GM23338 (cell line): ENCODE results near the gene TJP1. TPM values are rescaled to one million over a fixed set of nuclear protein-coding genes. Genes with fewer than 3 reads are reported as not detected.

ENCODE experiments used
- ATAC-seq: fragments of 200-7000 bp; cut with Tn5 transposase; 3 replicates; pipeline ENCODE4 v1.9.1; 2020
- DNase-seq: peaks from one replicate; pipeline ENCODE4 v3.0.0-alpha.2; 2015; ENCODE audit warnings: low spot score
- H2AFZ ChIP-seq: fragments of 200-600 bp; sonication (generic); 2 replicates; pipeline ENCODE4 v1.8.0; 2016; ENCODE audit warnings: antibody characterized with exemption, mild to moderate bottlenecking, moderate library complexity
- H3F3A ChIP-seq: fragments of 200-600 bp; sonication (generic); replicated peaks from 2 replicates; pipeline ENCODE4 v1.8.0; 2017; ENCODE audit warnings: antibody characterized with exemption, mixed run types, low read depth
- H3K27ac ChIP-seq: fragments of 200-600 bp; sonication (generic); 2 replicates; pipeline ENCODE4 v1.6.1; 2016; ENCODE audit warnings: low read depth
- H3K27me3 ChIP-seq: fragments of 200-600 bp; sonication (generic); 2 replicates; pipeline ENCODE4 v1.8.0; 2016; ENCODE audit warnings: mild to moderate bottlenecking, mixed run types, moderate library complexity; ENCODE audit not compliant: insufficient read depth
- H3K36me3 ChIP-seq: fragments of 200-600 bp; sonication (generic); 2 replicates; pipeline ENCODE4 v1.8.0; 2016; ENCODE audit warnings: mild to moderate bottlenecking; ENCODE audit not compliant: insufficient read depth
- H3K4me1 ChIP-seq: fragments of 200-600 bp; sonication (generic); 2 replicates; pipeline ENCODE4 v1.8.0; 2016; ENCODE audit warnings: mild to moderate bottlenecking, moderate library complexity; ENCODE audit not compliant: insufficient read depth
- H3K4me2 ChIP-seq: fragments of 200-600 bp; sonication (generic); 2 replicates; pipeline ENCODE4 v1.7.1; 2017; ENCODE audit warnings: mixed run types
- H3K4me3 ChIP-seq: fragments of 200-600 bp; sonication (generic); 2 replicates; pipeline ENCODE4 v1.6.1; 2016; ENCODE audit warnings: mixed run types
- H3K79me2 ChIP-seq: fragments of 200-600 bp; sonication (generic); replicated peaks from 2 replicates; pipeline ENCODE4 v1.8.0; 2017; ENCODE audit warnings: mild to moderate bottlenecking; ENCODE audit not compliant: insufficient read depth
- H3K9me2 ChIP-seq: fragments of 200-600 bp; sonication (generic); 2 replicates; pipeline ENCODE4 v1.8.0; 2017; ENCODE audit not compliant: insufficient read depth
- H4K20me1 ChIP-seq: fragments of 200-600 bp; sonication (generic); replicated peaks from 2 replicates; pipeline ENCODE4 v1.8.0; 2017; ENCODE audit warnings: mild to moderate bottlenecking; ENCODE audit not compliant: insufficient read depth
- H3K27ac Mint-ChIP-seq: 2 replicates; pipeline ENCODE4 v1.8.0; 2020; ENCODE audit warnings: inconsistent platforms, mild to moderate bottlenecking, moderate library complexity, mixed read lengths
- H3K27me3 Mint-ChIP-seq: 3 replicates; pipeline ENCODE4 v1.8.0; 2022; ENCODE audit warnings: low read depth, mild to moderate bottlenecking, moderate library complexity, mixed read lengths, inconsistent platforms; ENCODE audit not compliant: insufficient read depth, poor library complexity
- H3K36me3 Mint-ChIP-seq: 3 replicates; pipeline ENCODE4 v1.8.0; 2021; ENCODE audit warnings: low read depth, mild to moderate bottlenecking, inconsistent platforms, moderate library complexity, mixed read lengths
- H3K4me1 Mint-ChIP-seq: 3 replicates; pipeline ENCODE4 v1.8.0; 2020; ENCODE audit warnings: mild to moderate bottlenecking, inconsistent platforms, mixed read lengths
- H3K4me3 Mint-ChIP-seq: 3 replicates; pipeline ENCODE4 v1.8.0; 2021; ENCODE audit warnings: moderate library complexity, mild to moderate bottlenecking, inconsistent platforms, mixed read lengths
- H3K9me3 Mint-ChIP-seq: 3 replicates; pipeline ENCODE4 v1.8.0; 2020; ENCODE audit warnings: moderate library complexity, mild to moderate bottlenecking, inconsistent platforms, mixed read lengths
- CREB1 ChIP-seq: fragments of 250-450 bp; sonication (Bioruptor Pico); IDR thresholded peaks from 2 replicates; pipeline ENCODE4 v1.5.0; 2020; ENCODE audit warnings: low read depth, mild to moderate bottlenecking, moderate library complexity
- EZH2phosphoT487 ChIP-seq: fragments of 200-600 bp; sonication (generic); IDR thresholded peaks from one replicate; pipeline ENCODE4 v1.8.1; 2018; ENCODE audit warnings: antibody characterized with exemption; ENCODE audit not compliant: unreplicated experiment
- JUNB ChIP-seq: IDR thresholded peaks from one replicate; pipeline ENCODE4 v1.6.1; 2016; ENCODE audit warnings: antibody characterized with exemption; ENCODE audit not compliant: unreplicated experiment
- NANOG ChIP-seq: IDR thresholded peaks from 2 replicates; pipeline ENCODE4 v1.6.1; 2016; ENCODE audit warnings: antibody characterized with exemption, borderline replicate concordance
- POLR2AphosphoS5 ChIP-seq: IDR thresholded peaks from 2 replicates; pipeline ENCODE4 v1.6.1; 2016; ENCODE audit warnings: antibody characterized with exemption, low read depth
- STAT1 ChIP-seq: IDR thresholded peaks from one replicate; pipeline ENCODE4 v1.6.1; 2016; ENCODE audit warnings: antibody characterized with exemption; ENCODE audit not compliant: unreplicated experiment
- ZNF114 ChIP-seq: fragments of 250-450 bp; sonication (Bioruptor Pico); IDR thresholded peaks from 2 replicates; pipeline ENCODE4 v1.5.0; 2020; ENCODE audit warnings: mild to moderate bottlenecking, moderate library complexity
- ZNF331 ChIP-seq: fragments of 250-450 bp; sonication (Bioruptor Pico); IDR thresholded peaks from 2 replicates; pipeline ENCODE4 v1.5.0; 2020; ENCODE audit warnings: low read depth, mild to moderate bottlenecking, moderate library complexity
- polyA plus RNA-seq: library from polyadenylated mRNA; unstranded; fragments of >200 nt; fragmentation: Nextera tagmentation; extraction: Ambion mirVana; gene quantifications from 2 replicates; pipeline ENCODE4 v1.2.1, GENCODE V29; 2016
- total RNA-seq: library from RNA; depleted of rRNA; stranded (reverse); fragments of >200 nt; shearing (Covaris generic); gene quantifications from 2 replicates; pipeline ENCODE4 v1.2.3, GENCODE V29; 2014
- TF ChIP-seq, protein P1 (sequence below): fragments of 250-450 bp; sonication (Bioruptor Pico); IDR thresholded peaks from 2 replicates; pipeline ENCODE4 v1.5.0; 2020; ENCODE audit warnings: mild to moderate bottlenecking, moderate library complexity
- TF ChIP-seq, protein P2 (sequence below): IDR thresholded peaks from one replicate; pipeline ENCODE4 v1.6.1; 2018; ENCODE audit warnings: antibody characterized with exemption; ENCODE audit not compliant: unreplicated experiment
- TF ChIP-seq, protein P3 (sequence below): IDR thresholded peaks from 2 replicates; pipeline ENCODE4 v1.6.1; 2016; ENCODE audit warnings: antibody characterized with exemption
- TF ChIP-seq, protein P4 (sequence below), 2 experiments: fragments of 200-600 bp in 1 of 2; sonication (generic) in 1 of 2; conservative IDR thresholded peaks; 2 replicates each; pipeline versions ENCODE4 v1.5.1 to v1.6.1; 2016 to 2017; ENCODE audit warnings: antibody characterized with exemption in 2 of 2, low read depth in 2 of 2, mild to moderate bottlenecking in 2 of 2, moderate library complexity in 1 of 2

Gene TJP1
- total and polyA plus RNA-seq, 2 experiments from 2014 or later: 76.2 to 116 TPM

DNA sequence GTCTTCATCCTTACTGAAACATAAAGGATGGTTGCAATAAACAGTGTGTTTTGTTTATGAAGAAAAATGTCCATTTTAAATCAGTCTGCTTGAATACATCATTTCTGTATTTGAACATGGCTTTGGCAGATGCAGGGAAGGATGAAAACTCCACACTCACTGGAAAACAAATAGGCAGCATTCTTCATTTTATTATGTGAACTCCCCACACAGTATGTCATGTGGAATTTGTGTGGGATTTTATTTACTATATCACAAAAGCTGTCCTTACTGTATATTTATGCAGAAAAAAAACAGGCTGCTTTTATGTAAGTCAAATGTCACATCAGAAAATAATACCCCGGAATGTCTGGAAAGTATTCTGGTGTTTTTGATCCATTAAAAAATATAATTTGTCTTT is 44.1 kb upstream of the TJP1 start:
- no peak overlapping the region for H2AFZ ChIP-seq
- no peaks in the 10 kb centered on the region for H3K27me3 ChIP-seq
- H3K36me3 ChIP-seq: no peaks in the 10 kb centered on the region
- peaks cover 2% of the 10 kb centered on the region for H3K27me3 Mint-ChIP-seq
- no peaks in the 10 kb centered on the region for H3K36me3 Mint-ChIP-seq
- no peak overlapping the region for H3K27ac Mint-ChIP-seq
- peaks cover 13% of the 10 kb centered on the region; the same call in 1 of the 2 replicates for H3K4me1 ChIP-seq
- no peaks in the 10 kb centered on the region for H3F3A ChIP-seq
- H3K9me2 ChIP-seq: no peaks in the 10 kb centered on the region
- no peak overlapping the region for H3K27ac ChIP-seq
- H4K20me1 ChIP-seq: no peaks in the 10 kb centered on the region
- no peaks in the 10 kb centered on the region for H3K79me2 ChIP-seq
- peaks cover 21% of the 10 kb centered on the region for H3K4me1 Mint-ChIP-seq
- ATAC-seq (no peak), DNase-seq (no peak)
- no peak overlapping the region for H3K4me2 ChIP-seq
- no peak overlapping the region for H3K4me3 Mint-ChIP-seq
- H3K4me3 ChIP-seq: no peak overlapping the region
- no peaks in the 10 kb centered on the region for H3K9me3 Mint-ChIP-seq
- no peak for TF ChIP-seq JUNB
- TF ChIP-seq, protein P1, sequence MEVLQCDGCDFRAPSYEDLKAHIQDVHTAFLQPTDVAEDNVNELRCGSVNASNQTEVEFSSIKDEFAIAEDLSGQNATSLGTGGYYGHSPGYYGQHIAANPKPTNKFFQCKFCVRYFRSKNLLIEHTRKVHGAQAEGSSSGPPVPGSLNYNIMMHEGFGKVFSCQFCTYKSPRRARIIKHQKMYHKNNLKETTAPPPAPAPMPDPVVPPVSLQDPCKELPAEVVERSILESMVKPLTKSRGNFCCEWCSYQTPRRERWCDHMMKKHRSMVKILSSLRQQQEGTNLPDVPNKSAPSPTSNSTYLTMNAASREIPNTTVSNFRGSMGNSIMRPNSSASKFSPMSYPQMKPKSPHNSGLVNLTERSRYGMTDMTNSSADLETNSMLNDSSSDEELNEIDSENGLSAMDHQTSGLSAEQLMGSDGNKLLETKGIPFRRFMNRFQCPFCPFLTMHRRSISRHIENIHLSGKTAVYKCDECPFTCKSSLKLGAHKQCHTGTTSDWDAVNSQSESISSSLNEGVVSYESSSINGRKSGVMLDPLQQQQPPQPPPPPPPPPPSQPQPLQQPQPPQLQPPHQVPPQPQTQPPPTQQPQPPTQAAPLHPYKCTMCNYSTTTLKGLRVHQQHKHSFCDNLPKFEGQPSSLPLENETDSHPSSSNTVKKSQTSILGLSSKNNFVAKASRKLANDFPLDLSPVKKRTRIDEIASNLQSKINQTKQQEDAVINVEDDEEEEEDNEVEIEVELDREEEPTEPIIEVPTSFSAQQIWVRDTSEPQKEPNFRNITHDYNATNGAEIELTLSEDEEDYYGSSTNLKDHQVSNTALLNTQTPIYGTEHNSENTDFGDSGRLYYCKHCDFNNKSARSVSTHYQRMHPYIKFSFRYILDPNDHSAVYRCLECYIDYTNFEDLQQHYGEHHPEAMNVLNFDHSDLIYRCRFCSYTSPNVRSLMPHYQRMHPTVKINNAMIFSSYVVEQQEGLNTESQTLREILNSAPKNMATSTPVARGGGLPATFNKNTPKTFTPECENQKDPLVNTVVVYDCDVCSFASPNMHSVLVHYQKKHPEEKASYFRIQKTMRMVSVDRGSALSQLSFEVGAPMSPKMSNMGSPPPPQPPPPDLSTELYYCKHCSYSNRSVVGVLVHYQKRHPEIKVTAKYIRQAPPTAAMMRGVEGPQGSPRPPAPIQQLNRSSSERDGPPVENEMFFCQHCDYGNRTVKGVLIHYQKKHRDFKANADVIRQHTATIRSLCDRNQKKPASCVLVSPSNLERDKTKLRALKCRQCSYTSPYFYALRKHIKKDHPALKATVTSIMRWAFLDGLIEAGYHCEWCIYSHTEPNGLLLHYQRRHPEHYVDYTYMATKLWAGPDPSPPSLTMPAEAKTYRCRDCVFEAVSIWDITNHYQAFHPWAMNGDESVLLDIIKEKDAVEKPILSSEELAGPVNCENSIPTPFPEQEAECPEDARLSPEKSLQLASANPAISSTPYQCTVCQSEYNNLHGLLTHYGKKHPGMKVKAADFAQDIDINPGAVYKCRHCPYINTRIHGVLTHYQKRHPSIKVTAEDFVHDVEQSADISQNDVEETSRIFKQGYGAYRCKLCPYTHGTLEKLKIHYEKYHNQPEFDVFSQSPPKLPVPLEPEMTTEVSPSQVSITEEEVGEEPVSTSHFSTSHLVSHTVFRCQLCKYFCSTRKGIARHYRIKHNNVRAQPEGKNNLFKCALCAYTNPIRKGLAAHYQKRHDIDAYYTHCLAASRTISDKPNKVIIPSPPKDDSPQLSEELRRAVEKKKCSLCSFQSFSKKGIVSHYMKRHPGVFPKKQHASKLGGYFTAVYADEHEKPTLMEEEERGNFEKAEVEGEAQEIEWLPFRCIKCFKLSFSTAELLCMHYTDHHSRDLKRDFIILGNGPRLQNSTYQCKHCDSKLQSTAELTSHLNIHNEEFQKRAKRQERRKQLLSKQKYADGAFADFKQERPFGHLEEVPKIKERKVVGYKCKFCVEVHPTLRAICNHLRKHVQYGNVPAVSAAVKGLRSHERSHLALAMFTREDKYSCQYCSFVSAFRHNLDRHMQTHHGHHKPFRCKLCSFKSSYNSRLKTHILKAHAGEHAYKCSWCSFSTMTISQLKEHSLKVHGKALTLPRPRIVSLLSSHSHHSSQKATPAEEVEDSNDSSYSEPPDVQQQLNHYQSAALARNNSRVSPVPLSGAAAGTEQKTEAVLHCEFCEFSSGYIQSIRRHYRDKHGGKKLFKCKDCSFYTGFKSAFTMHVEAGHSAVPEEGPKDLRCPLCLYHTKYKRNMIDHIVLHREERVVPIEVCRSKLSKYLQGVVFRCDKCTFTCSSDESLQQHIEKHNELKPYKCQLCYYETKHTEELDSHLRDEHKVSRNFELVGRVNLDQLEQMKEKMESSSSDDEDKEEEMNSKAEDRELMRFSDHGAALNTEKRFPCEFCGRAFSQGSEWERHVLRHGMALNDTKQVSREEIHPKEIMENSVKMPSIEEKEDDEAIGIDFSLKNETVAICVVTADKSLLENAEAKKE: no peak
- TF ChIP-seq POLR2AphosphoS5: no peak
- TF ChIP-seq CREB1 (CRISPR knock-in tag): no peak
- no peak for TF ChIP-seq EZH2phosphoT487
- TF ChIP-seq, protein P2, sequence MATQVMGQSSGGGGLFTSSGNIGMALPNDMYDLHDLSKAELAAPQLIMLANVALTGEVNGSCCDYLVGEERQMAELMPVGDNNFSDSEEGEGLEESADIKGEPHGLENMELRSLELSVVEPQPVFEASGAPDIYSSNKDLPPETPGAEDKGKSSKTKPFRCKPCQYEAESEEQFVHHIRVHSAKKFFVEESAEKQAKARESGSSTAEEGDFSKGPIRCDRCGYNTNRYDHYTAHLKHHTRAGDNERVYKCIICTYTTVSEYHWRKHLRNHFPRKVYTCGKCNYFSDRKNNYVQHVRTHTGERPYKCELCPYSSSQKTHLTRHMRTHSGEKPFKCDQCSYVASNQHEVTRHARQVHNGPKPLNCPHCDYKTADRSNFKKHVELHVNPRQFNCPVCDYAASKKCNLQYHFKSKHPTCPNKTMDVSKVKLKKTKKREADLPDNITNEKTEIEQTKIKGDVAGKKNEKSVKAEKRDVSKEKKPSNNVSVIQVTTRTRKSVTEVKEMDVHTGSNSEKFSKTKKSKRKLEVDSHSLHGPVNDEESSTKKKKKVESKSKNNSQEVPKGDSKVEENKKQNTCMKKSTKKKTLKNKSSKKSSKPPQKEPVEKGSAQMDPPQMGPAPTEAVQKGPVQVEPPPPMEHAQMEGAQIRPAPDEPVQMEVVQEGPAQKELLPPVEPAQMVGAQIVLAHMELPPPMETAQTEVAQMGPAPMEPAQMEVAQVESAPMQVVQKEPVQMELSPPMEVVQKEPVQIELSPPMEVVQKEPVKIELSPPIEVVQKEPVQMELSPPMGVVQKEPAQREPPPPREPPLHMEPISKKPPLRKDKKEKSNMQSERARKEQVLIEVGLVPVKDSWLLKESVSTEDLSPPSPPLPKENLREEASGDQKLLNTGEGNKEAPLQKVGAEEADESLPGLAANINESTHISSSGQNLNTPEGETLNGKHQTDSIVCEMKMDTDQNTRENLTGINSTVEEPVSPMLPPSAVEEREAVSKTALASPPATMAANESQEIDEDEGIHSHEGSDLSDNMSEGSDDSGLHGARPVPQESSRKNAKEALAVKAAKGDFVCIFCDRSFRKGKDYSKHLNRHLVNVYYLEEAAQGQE: no peak
- no peak for TF ChIP-seq NANOG
- TF ChIP-seq, protein P3, sequence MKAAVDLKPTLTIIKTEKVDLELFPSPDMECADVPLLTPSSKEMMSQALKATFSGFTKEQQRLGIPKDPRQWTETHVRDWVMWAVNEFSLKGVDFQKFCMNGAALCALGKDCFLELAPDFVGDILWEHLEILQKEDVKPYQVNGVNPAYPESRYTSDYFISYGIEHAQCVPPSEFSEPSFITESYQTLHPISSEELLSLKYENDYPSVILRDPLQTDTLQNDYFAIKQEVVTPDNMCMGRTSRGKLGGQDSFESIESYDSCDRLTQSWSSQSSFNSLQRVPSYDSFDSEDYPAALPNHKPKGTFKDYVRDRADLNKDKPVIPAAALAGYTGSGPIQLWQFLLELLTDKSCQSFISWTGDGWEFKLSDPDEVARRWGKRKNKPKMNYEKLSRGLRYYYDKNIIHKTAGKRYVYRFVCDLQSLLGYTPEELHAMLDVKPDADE: no peak
- TF ChIP-seq ZNF331 (CRISPR knock-in tag): no peak
- TF ChIP-seq, protein P4, sequence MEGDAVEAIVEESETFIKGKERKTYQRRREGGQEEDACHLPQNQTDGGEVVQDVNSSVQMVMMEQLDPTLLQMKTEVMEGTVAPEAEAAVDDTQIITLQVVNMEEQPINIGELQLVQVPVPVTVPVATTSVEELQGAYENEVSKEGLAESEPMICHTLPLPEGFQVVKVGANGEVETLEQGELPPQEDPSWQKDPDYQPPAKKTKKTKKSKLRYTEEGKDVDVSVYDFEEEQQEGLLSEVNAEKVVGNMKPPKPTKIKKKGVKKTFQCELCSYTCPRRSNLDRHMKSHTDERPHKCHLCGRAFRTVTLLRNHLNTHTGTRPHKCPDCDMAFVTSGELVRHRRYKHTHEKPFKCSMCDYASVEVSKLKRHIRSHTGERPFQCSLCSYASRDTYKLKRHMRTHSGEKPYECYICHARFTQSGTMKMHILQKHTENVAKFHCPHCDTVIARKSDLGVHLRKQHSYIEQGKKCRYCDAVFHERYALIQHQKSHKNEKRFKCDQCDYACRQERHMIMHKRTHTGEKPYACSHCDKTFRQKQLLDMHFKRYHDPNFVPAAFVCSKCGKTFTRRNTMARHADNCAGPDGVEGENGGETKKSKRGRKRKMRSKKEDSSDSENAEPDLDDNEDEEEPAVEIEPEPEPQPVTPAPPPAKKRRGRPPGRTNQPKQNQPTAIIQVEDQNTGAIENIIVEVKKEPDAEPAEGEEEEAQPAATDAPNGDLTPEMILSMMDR (conservative IDR thresholded peaks at IDR 0.05; ENCODE audit: low read depth in 2 of 2): no peak
- no peak for TF ChIP-seq ZNF114 (CRISPR knock-in tag)
- no peak for TF ChIP-seq STAT1
